ENCODE data around the gene ZNF425. TPM values are rescaled to one million over a fixed set of nuclear protein-coding genes. Genes with fewer than 3 reads are reported as not detected.
A peak's percentile ranks its signal among the peaks of the same experiment; 100 is the strongest.

The ZNF425 gene
- total and polyA plus RNA-seq, 2 experiments from 2014 or later: 4.3 to 5.0 TPM

Small RNA genes lying within 50 kb of the gene (small RNA-seq; reads per million reads assigned to genes)
- gene COX6B1P1 (ENCODE audit: low replicate concordance): not detected
- 0.55 reads per million, percentile 38 among the genes with 10 or more reads in this experiment for gene RN7SL521P (ENCODE audit: low replicate concordance)

Other genes starting within 250 kb of the ZNF425 start
- gene EZH2, start 242.0 kb downstream of the ZNF425 start, total RNA-seq (2014; rRNA removed; shearing (Covaris generic)): 25.6 and 33.9 TPM in 2 replicates
- gene EZH2, start 242.0 kb downstream of the ZNF425 start, polyA plus RNA-seq (2016; fragmentation: Nextera tagmentation; extraction: Ambion mirVana): 32.5 and 38.6 TPM in 2 replicates
- 326 and 332 TPM in 2 replicates for gene PDIA4, start 97.8 kb downstream of the ZNF425 start, total RNA-seq (2014; rRNA removed; shearing (Covaris generic))
- gene PDIA4, start 97.8 kb downstream of the ZNF425 start, polyA plus RNA-seq (2016; fragmentation: Nextera tagmentation; extraction: Ambion mirVana): 194 and 196 TPM in 2 replicates
- gene ZNF786, start 35.6 kb downstream of the ZNF425 start, total RNA-seq (2014; rRNA removed; shearing (Covaris generic)): 18.4 and 19.8 TPM in 2 replicates
- 6.1 and 7.1 TPM in 2 replicates for gene ZNF786, start 35.6 kb downstream of the ZNF425 start, polyA plus RNA-seq (2016; fragmentation: Nextera tagmentation; extraction: Ambion mirVana)
- gene ZNF398, start 21.1 kb upstream of the ZNF425 start, total RNA-seq (2014; rRNA removed; shearing (Covaris generic)): 92.7 and 99.6 TPM in 2 replicates
- gene ZNF398, start 21.1 kb upstream of the ZNF425 start, polyA plus RNA-seq (2016; fragmentation: Nextera tagmentation; extraction: Ambion mirVana): 18.2 and 20.7 TPM in 2 replicates
- gene ZNF282, start 69.2 kb upstream of the ZNF425 start, total RNA-seq (2014; rRNA removed; shearing (Covaris generic)): 34.3 and 36.3 TPM in 2 replicates
- 7.2 and 7.4 TPM in 2 replicates for gene ZNF282, start 69.2 kb upstream of the ZNF425 start, polyA plus RNA-seq (2016; fragmentation: Nextera tagmentation; extraction: Ambion mirVana)
- gene ZNF212, start 113.3 kb upstream of the ZNF425 start, total RNA-seq (2014; rRNA removed; shearing (Covaris generic)): 18.0 and 18.9 TPM in 2 replicates
- 8.9 and 10.8 TPM in 2 replicates for gene ZNF212, start 113.3 kb upstream of the ZNF425 start, polyA plus RNA-seq (2016; fragmentation: Nextera tagmentation; extraction: Ambion mirVana)
- 8.6 and 9.0 TPM in 2 replicates for gene ZNF783, start 135.9 kb upstream of the ZNF425 start, total RNA-seq (2014; rRNA removed; shearing (Covaris generic))
- gene ZNF783, start 135.9 kb upstream of the ZNF425 start, polyA plus RNA-seq (2016; fragmentation: Nextera tagmentation; extraction: Ambion mirVana): 2.1 and 2.6 TPM in 2 replicates

All from GM23338 (cell line).